ENCODE data around the gene UTS2B. TPM values are rescaled to one million over a fixed set of nuclear protein-coding genes. Genes with fewer than 3 reads are reported as not detected.

The UTS2B gene
- total RNA-seq, 2 donors from 2014 or later = not detected

- Mint-ChIP-seq H3K4me1 (ENCODE audit: low read depth in 2 of 2) (no peaks in the 10 kb centered on the region), H3K9me3 (peaks cover 12% of the 10 kb centered on the region), H3K27ac (no peak overlapping the region), H3K27me3 (no peaks in the 10 kb centered on the region), H3K4me3 (no peak overlapping the region), H3K36me3 (no peaks in the 10 kb centered on the region)
- ATAC-seq (no peak), DNase-seq (ENCODE audit: low spot score) (no peak)
Observed at GRCh38 chr3:191217301-191217700, 113.0 kb downstream of the UTS2B start.

Other genes starting within 250 kb of the UTS2B start
- not detected for gene OSTN, start 131.3 kb downstream of the UTS2B start, total RNA-seq
- 10 to 100 TPM; 24.4 to 27.7 TPM for gene CCDC50, start 1.1 kb downstream of the UTS2B start, total RNA-seq
- gene PYDC2, start 130.6 kb upstream of the UTS2B start, total RNA-seq = not detected

Data from natural killer cell treated with Interleukin-12 subunit alpha and Interleukin-12 subunit beta and Interleukin-15 and Interleukin-18, amount 100 ng/mL, for 72 hours (primary cell).